Hematopoietic multipotent progenitor cell treated with erythropoietin and hydrocortisone succinate and interleukin-3 and kit ligand, for 15 days (in vitro differentiated cells): Measurements from ENCODE around the gene SIDT1.

Experiments used
- DNase-seq: peaks from one replicate; pipeline ENCODE4 v3.0.0-alpha.2; 2015; ENCODE audit warnings: low spot score

The SIDT1 gene

DNA sequence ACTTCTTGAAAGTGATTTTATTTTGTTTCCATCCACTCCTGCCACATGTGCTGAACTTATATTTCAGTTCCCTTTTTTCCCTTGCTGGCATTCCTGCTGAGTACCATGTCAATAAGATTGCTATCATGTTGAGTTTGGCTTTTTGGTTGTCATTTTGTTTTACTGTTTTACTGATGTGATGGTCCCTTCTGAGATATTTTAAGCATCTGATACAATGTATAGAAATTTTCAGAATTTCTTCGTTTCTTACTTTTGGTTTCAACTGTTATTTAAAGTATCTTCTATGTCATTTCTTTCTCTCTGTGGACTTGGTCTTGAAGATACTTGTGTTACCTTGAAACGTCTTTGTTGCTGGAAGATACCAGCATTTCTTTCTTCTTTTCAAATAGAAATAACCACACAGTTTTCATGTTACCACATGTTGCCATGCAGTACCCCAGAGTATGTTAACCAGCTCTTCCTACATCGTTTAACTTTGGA lies 14.1 kb downstream of the SIDT1 start:
- no peak for DNase-seq

DNA sequence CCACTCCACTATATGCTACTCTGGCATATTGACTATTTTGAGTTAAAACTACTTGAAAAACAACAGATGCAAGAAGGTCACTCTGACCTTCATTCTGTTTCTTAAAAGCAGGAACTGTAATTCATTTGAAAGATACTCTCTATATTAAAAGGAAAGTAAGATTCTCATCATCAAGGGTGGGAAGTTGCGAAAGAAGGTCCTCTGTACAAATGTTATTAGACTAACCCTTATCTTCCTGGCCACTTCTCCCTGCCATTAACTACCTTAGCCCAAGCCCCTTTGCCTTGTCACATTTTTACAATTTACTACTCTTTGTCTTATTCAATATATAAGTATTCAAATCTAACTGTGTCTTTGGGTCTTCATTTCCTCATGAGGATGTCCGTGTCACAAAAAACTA lies 16.1 kb downstream of the SIDT1 start:
- DNase-seq = no peak

DNA sequence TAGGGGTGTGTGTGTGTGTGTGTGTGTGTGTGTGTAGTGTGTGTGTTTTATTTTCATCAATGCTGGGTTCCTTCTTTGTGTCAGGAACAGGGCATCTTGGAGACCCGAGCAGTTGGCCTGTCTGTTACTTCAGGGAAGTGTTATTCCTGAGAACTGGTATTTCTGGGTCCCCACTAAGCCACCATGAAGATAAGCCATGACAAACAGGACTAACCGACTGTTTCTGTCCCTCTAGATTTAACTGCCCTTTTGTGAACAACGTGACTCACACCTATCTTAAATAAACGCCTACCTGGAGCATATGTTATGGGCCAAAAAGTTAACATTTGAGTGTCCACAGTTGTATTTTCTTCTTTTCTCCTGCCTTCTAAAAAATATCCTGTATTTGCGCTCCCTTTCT lies 19.5 kb downstream of the SIDT1 start:
- no peak for DNase-seq

- no peak for DNase-seq
These were observed 20.5 kb downstream of the SIDT1 start for GRCh38 chr3:113552851-113553250.

- DNase-seq = no peak
These were observed 22.8 kb downstream of the SIDT1 start for GRCh38 chr3:113555138-113555537.

GRCh38 chr3:113556316-113556945 lies 24.1 kb downstream of the SIDT1 start:
- DNase-seq = no peak

DNA sequence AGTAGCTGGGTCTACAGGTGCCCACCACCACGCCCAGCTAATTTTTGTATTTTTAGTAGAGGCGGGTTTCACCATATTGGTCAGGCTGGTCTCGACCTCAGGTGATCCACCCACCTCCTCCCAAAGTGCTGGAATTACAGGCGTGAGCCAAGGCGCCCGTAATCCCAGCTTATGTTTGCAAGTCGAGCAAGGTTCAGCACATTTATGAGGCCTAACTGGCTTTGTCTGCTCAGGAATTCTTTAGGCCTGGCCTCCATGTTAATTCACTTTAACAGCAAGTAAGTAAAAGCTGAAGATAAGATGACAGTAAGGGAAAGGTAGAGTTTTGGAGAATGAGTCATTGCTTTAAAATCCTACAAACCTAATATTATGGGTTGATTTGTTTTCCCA lies 24.6 kb downstream of the SIDT1 start:
- DNase-seq = no peak

- no peak for DNase-seq
These were observed 25.0 kb downstream of the SIDT1 start for GRCh38 chr3:113557374-113557773.

GRCh38 chr3:113559009-113559408 lies 26.7 kb downstream of the SIDT1 start:
- no peak for DNase-seq

- no peak for DNase-seq
These were observed 27.9 kb downstream of the SIDT1 start for GRCh38 chr3:113560271-113560670.

DNA sequence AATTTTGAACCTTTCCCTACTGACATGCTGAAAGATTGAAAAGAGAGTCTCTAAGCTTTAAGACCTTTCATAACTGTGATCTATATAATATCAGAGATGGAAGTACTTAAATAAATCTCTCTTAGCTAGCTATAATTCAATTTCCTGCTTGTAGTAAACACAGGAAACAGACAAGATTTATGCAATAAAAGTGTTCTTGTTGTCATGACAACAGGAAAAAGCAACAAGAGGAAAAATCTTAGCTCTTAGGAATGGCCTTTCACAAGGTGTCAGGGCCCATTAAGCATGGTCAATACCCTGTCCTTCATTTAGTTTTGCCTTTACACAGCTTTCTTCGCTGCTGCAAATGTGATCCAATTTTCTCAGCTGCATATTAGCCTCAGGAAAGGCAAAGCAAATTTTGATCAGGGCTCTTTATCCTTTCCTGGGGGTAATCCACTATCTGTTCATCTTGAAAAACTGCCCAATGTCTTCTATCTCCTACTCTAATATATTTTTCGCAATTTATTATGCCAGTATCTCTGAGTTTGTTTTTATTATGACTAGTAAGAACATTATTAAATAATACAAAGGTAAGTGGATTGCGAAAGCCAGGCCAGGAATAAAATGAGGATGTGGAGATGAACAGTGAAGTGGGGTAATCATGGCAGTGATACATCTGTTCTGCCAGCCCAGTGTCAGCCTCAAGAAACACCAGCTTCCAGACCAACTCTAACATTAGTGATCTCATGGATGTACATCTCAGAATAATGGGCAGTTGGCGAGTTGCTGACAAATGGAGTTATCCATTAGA lies 28.7 kb downstream of the SIDT1 start:
- no peak for DNase-seq

DNA sequence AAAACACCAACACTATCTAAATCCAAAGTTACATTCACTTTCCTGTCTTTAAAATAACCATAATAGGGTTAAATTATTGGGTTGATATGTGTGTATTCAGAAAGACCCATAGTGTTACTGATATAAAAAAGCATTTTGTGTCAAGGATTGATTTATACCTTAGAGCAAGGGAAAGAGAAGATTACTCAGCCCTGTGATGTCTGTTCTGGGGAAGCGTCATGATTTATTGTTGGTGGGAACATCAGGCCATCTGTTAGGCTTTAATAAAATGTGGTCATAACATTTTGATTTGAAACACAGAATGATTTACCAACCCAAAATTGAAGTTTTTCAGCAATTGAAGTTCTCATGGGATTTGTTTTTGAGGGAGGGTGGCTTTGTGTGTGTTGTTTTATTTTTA lies 33.2 kb downstream of the SIDT1 start:
- no peak for DNase-seq

- DNase-seq = no peak
These were observed 37.8 kb downstream of the SIDT1 start for GRCh38 chr3:113570158-113570557.

GRCh38 chr3:113571360-113571759 lies 39.0 kb downstream of the SIDT1 start:
- DNase-seq = no peak

DNA sequence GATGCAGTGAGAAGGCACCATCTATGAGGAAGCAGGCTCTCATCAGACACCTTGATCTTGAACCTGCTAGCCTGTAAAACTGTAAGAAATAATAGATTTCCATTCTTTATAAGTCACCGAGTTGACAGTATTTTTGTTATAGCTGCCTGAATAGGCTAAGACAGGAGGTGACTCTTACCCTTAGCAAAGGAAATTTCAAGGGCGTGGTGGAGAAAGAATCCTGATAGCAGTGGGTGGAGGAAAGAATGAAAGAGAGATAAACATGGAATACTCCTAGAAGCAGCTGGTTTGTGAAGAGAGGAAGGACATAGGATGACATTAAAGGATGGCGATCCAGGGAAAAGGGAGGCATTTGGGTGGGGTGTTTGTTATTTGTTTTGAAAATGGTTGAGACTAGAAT lies 41.4 kb downstream of the SIDT1 start:
- no peak for DNase-seq

DNA sequence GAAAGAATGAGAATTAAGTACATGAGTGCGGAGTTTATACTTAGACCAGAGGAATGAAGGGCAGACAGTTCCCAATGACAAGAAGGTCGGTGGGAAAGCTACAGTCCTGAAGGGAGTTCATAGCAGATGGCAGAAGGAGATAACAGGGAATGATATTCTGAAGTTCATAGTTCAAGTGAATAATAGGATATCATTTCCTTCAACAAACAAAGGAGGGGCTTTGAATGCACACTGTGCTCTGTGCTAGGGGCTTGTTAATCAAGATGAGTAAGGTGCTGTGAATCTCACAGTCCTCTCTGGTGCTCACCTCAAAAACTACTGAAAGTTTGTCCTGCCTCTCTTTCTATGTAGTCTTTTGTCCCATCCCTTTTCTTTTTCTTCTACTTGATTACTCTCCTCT lies 41.9 kb downstream of the SIDT1 start:
- no peak for DNase-seq

- no peak for DNase-seq
These were observed 42.9 kb downstream of the SIDT1 start for GRCh38 chr3:113575206-113575605.

DNA sequence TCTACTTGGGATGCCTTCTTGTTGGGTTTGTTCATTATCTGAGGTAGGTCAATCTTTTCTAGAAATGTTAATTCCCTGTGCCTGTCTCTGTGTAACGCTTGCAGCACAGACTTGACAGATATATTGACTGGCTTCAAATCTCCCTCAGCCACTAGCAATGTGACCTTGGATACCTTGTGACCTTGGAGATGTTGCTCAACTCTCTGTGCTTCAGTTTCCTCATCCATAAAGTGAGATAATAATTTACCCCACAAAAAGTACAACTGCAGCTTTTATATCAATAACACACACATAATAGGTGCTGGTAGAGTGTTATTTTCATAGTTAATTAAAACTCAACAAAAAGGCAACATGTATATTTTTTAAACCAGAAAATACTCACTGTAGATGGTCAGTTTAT lies 52.9 kb downstream of the SIDT1 start:
- DNase-seq = no peak

DNA sequence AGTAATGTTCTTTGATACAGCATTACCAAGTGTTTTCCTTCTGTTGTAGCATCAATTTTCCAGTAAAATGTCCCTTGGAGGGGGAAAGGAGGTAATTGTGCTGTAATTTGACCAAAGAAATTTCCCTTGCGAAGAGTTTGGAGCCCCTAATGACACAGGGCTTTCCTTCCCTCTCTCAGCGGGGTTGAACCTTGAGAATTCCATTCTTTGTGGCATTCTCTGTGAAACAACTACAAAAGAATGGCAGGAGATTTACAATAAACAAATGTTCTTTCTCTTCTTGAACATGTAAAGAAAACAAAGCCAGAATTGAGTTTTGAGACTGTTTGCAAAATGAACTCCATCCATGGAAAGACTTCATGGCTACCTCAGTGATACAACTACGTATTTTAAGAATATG lies 53.4 kb downstream of the SIDT1 start:
- no peak for DNase-seq

DNA sequence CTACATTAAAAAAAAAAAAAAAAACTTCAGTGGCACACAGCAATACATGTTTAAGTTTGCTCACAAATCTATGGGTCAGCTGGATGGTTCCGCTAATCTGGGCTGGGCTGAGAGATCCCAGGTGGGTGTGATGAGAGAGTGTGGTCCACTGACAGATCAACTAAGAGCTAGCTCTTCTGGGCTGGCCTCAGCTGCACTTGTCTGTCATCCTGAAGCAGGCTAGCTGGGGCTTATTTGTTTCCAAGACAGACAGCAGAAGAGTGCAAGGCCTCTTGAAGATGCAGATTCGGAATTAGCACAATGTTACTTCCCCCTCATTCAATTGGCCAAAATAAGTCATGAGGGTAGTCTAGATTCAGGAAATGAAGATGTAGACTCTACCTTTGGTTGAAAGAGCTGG lies 56.5 kb downstream of the SIDT1 start:
- no peak for DNase-seq

DNA sequence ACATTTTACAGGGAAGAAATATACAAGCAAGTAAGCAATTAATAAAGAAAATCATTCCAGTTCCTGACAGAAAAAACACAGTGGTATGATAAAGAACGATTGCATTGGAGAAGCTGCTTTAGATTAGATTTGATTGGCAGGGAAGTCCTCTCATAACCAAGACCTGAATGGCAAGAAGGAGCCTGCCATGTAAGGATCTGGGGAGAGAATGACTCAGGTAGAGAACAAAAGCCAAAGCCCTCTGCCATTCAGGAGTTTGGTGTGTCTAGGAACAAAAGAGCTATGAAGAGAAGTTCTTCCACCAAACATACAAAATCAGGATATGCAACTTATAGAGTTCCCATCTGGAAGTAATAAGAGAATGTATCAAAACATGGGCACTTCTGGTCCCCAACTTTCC lies 57.6 kb downstream of the SIDT1 start:
- DNase-seq = no peak

DNA sequence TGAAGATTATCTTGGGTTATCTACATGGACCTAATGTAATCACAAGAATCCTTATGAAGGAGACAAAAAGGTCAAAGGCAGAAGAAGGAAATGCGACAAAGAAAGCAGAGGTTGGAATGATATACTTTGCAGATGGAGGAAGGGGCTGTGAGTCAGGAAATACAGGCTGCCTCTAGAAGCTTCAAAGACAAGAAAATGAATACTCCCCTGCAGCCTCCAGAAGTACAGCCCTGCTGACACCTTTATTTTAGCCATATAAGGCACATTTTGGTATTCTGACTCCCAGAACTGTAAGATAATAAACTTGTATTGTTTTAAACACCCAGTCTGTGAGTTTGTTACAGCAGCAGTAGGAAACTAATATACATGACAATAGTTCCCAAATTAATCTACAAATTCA lies 58.6 kb downstream of the SIDT1 start:
- no peak for DNase-seq

DNA sequence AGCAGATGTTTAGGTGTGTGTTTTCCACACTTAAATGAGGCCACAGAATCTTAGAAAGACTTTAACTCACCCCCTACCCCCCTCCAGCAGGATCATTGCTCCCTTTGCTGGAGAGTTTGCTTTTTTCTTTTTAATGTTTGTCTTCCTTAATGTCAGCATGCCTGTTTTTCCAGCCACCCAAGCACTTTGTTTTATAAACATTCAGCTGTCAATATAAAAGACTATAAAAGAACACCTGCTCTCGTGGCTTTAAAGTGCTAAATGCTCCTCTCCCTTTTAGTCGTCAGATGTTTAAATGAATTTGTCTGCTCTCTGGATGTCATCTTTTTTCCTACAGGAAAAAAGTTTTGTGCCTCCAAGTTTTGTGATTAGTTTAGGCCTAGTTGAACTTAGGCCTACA lies 61.7 kb downstream of the SIDT1 start:
- no peak for DNase-seq
